B cell (primary cell): ENCODE measurements around the gene SLIT3. TPM values are rescaled to one million over a fixed set of nuclear protein-coding genes. Genes with fewer than 3 reads are reported as not detected.

Source experiments
- ATAC-seq: fragments of 200-7000 bp; cut with Tn5 transposase; one replicate; pipeline ENCODE4 v1.10.0; 2021; ENCODE audit warnings: low read depth, mild to moderate bottlenecking, moderate number of reproducible peaks, moderate library complexity
- CTCF ChIA-PET: fragments of 350-600 bp; sonication (Branson Sonifier 250); formaldehyde crosslinking; loops from one replicate; lab custom pipeline; 2021; ENCODE audit warnings: antibody characterized with exemption, inconsistent platforms; lab: Charles Lee
- POLR2A ChIA-PET: fragments of 350-600 bp; sonication (Branson Sonifier 250); formaldehyde crosslinking; loops from one replicate; lab custom pipeline; 2021; ENCODE audit warnings: antibody characterized with exemption; lab: Charles Lee
- DNase-seq: peaks from one replicate; pipeline ENCODE4 v3.0.0; 2013
- H2AFZ ChIP-seq: 2 replicates; pipeline ENCODE4 v1.6.1; 2012; ENCODE audit warnings: mild to moderate bottlenecking, low read depth, low read length; ENCODE audit not compliant: insufficient read depth, poor library complexity, severe bottlenecking
- H3K27ac ChIP-seq, 2 donors: 1 replicate in 1 of 2; 2 replicates in 1 of 2; pipeline ENCODE4 v1.5.1; 2012 to 2013; ENCODE audit warnings: low read length in 2 of 2, mild to moderate bottlenecking in 2 of 2, moderate library complexity in 1 of 2
- H3K27me3 ChIP-seq, 4 experiments: fragments of 200-600 bp in 1 of 4; sonication (generic) in 1 of 4; replicated peaks in 1 of 4; 1 replicate in 2 of 4; 2 replicates in 2 of 4; pipeline versions ENCODE4 v1.6.1 to v1.7.0; 2013 to 2016; ENCODE audit warnings: low read length in 3 of 4, mild to moderate bottlenecking in 2 of 4, mixed read lengths in 1 of 4, moderate library complexity in 1 of 4; ENCODE audit not compliant: insufficient read depth in 4 of 4, control insufficient read depth in 3 of 4; ENCODE audit errors: control extremely low read depth in 1 of 4
- H3K36me3 ChIP-seq, 2 experiments: replicated peaks in 1 of 2; 1 replicate in 1 of 2; 2 replicates in 1 of 2; pipeline versions ENCODE4 v1.6.1 to v1.7.1; 2013; ENCODE audit warnings: low read length in 1 of 2; ENCODE audit not compliant: insufficient read depth in 2 of 2, control insufficient read depth in 1 of 2; ENCODE audit errors: control extremely low read depth in 1 of 2, extremely low read depth in 1 of 2
- H3K4me1 ChIP-seq, 2 donors: fragments of 200-600 bp in 1 of 2; sonication (generic) in 1 of 2; 1 replicate in 1 of 2; 2 replicates in 1 of 2; pipeline versions ENCODE4 v1.5.1 to v1.6.1; 2013 to 2017; ENCODE audit warnings: low read length in 2 of 2; ENCODE audit not compliant: control insufficient read depth in 2 of 2, insufficient read depth in 2 of 2
- H3K4me2 ChIP-seq: replicated peaks from 2 replicates; pipeline ENCODE3; 2012; ENCODE audit warnings: mild to moderate bottlenecking, low read depth, low read length; ENCODE audit not compliant: poor library complexity, severe bottlenecking
- H3K4me3 ChIP-seq, 5 experiments: fragments of 200-600 bp in 1 of 5; sonication (generic) in 1 of 5; 1 replicate in 3 of 5; 2 replicates in 2 of 5; pipeline versions ENCODE4 v1.5.1 to v1.7.0; 2011 to 2016; ENCODE audit warnings: low read length in 4 of 5, mild to moderate bottlenecking in 4 of 5, low read depth in 2 of 5, control low read depth in 1 of 5, moderate library complexity in 1 of 5; ENCODE audit not compliant: insufficient read depth in 1 of 5; ENCODE audit errors: control extremely low read depth in 1 of 5, extremely low read depth in 1 of 5
- H3K79me2 ChIP-seq: fragments of 200-600 bp; sonication (generic); one replicate; pipeline ENCODE4 v1.6.0; 2016; ENCODE audit warnings: low read length; ENCODE audit not compliant: control insufficient read depth, insufficient read depth
- H3K9ac ChIP-seq: fragments of 200-600 bp; sonication (generic); 2 replicates; pipeline ENCODE4 v1.6.1; 2017; ENCODE audit warnings: mild to moderate bottlenecking, low read length, moderate library complexity
- H3K9me3 ChIP-seq, 3 donors: one replicate each; pipeline versions ENCODE4 v1.6.1 to v1.7.1; 2013; ENCODE audit warnings: low read length in 2 of 3; ENCODE audit not compliant: control insufficient read depth in 2 of 3, insufficient read depth in 1 of 3; ENCODE audit errors: control extremely low read depth in 1 of 3
- H4K20me1 ChIP-seq: 2 replicates; pipeline ENCODE4 v1.6.0; 2012; ENCODE audit warnings: mild to moderate bottlenecking, low read length; ENCODE audit not compliant: insufficient read depth, control insufficient read depth, poor library complexity, severe bottlenecking
- H3K27ac Mint-ChIP-seq: one replicate; pipeline ENCODE4 v1.8.0; 2021; ENCODE audit warnings: mixed read lengths
- H3K27me3 Mint-ChIP-seq: one replicate; pipeline ENCODE4 v1.8.0; 2021; ENCODE audit warnings: mixed read lengths
- H3K4me1 Mint-ChIP-seq: one replicate; pipeline ENCODE4 v1.8.0; 2021; ENCODE audit warnings: mixed read lengths
- H3K4me3 Mint-ChIP-seq: one replicate; pipeline ENCODE4 v1.8.0; 2021; ENCODE audit warnings: mixed read lengths
- H3K9me3 Mint-ChIP-seq: one replicate; pipeline ENCODE4 v1.8.0; 2022; ENCODE audit warnings: mixed read lengths; ENCODE audit not compliant: insufficient read depth
- CTCF ChIP-seq: fragments of 200-600 bp; IDR thresholded peaks from one replicate; pipeline ENCODE4 v1.8.0; 2022; ENCODE audit warnings: antibody characterized with exemption, mild to moderate bottlenecking
- EZH2 ChIP-seq: IDR thresholded peaks from 2 replicates; pipeline ENCODE4 v1.6.1; 2012; ENCODE audit warnings: borderline replicate concordance, low read depth, mild to moderate bottlenecking, moderate library complexity, low read length; ENCODE audit not compliant: insufficient read depth, poor library complexity, severe bottlenecking
- WGBS: methylation state at CpG from one replicate; pipeline ENCODE4 v1.1.5; 2013; ENCODE audit warnings: missing lambda C conversion rate; ENCODE audit not compliant: insufficient coverage; 5-methylcytosine and 5-hydroxymethylcytosine counted together
- intact Hi-C: fragments of 100-400 bp; cut with micrococcal nuclease; formaldehyde crosslinking; loops from one replicate; pipeline ENCODE4 v1.10.0; 2022
- polyA plus RNA-seq: library from polyadenylated mRNA; depleted of rRNA; stranded (reverse); fragments of >200 nt; gene quantifications from 2 replicates; pipeline ENCODE4 v1.2.3, GENCODE V29; 2012
- total RNA-seq, 2 donors: library from RNA; stranded (reverse); fragments of 120-200 nt in 1 of 2; gene quantifications; 1 replicate in 1 of 2; 2 replicates in 1 of 2; pipeline versions ENCODE4 v1.2.3 to v1.2.4, GENCODE V29; 2013 to 2022

SLIT3 gene
- total and polyA plus RNA-seq, 2 donors (not counting 1 experiment from before 2014, with no cell fraction given): not detected

- ChIA-PET POLR2A (no interaction called here), CTCF (no interaction called here)
- peaks cover 0 to 3% (median 0%) of the 10 kb centered on the region in 3 donors for H3K9me3 ChIP-seq
- no peak overlapping the region for H3K27ac ChIP-seq
- Mint-ChIP-seq H3K27me3 (no peaks in the 10 kb centered on the region), H3K4me1 (no peaks in the 10 kb centered on the region), H3K4me3 (no peak overlapping the region), H3K27ac (no peak overlapping the region), H3K9me3 (no peaks in the 10 kb centered on the region)
- no peaks in the 10 kb centered on the region for H4K20me1 ChIP-seq
- no peak for DNase-seq
- H3K4me2 ChIP-seq: no peak overlapping the region
- no peak for ATAC-seq
- H3K9ac ChIP-seq: no peak overlapping the region
- WGBS: 100% methylated on average over 1 of the region's 5 CpGs
- no peak overlapping the region for H3K4me3 ChIP-seq
- H3K79me2 ChIP-seq: no peaks in the 10 kb centered on the region
- intact Hi-C loops: no loop called here
- TF ChIP-seq CTCF (no peak), EZH2 (no peak)
- H3K27me3 ChIP-seq: no peaks in the 10 kb centered on the region
- H3K36me3 ChIP-seq: no peaks in the 10 kb centered on the region
- no peaks in the 10 kb centered on the region for H3K4me1 ChIP-seq
- no peak overlapping the region for H2AFZ ChIP-seq
Measured at GRCh38 chr5:169256191-169256590, 44.7 kb downstream of the SLIT3 start.

GRCh38 chr5:169253071-169253470, 47.9 kb downstream of the SLIT3 start:
- TF ChIP-seq EZH2 (no peak), CTCF (no peak)

More at GRCh38 chr5:169253071-169253470, 47.9 kb downstream of the SLIT3 start:
- Histone ChIP-seq H3K79me2 (no peaks in the 10 kb centered on the region), H3K9me3 (peaks cover 0 to 3% (median 0%) of the 10 kb centered on the region in 3 donors), H3K36me3 (no peaks in the 10 kb centered on the region), H3K4me1 (no peaks in the 10 kb centered on the region), H3K4me3 (no peak overlapping the region), H3K9ac (no peak overlapping the region), H3K27ac (no peak overlapping the region), H4K20me1 (no peaks in the 10 kb centered on the region), H3K4me2 (no peak overlapping the region), H2AFZ (no peak overlapping the region), H3K27me3 (no peaks in the 10 kb centered on the region)
- peaks cover 5% of the 10 kb centered on the region for H3K27me3 Mint-ChIP-seq
- ATAC-seq: no peak
- intact Hi-C loops: no loop called here
- DNase-seq: no peak
- no peaks in the 10 kb centered on the region for H3K9me3 Mint-ChIP-seq
- H3K27ac Mint-ChIP-seq: no peak overlapping the region
- no peak overlapping the region for H3K4me3 Mint-ChIP-seq
- H3K4me1 Mint-ChIP-seq: no peaks in the 10 kb centered on the region
- ChIA-PET POLR2A (no interaction called here), CTCF (no interaction called here)
- 76% methylated on average over 2 of the region's 3 CpGs for WGBS
